Stimulated activated CD4-positive, alpha-beta T cell treated with anti-CD3 and anti-CD28 coated beads, Interleukin-2, amount 100 ng/mL, for 4 hours (primary cell): ENCODE measurements around the gene TP53TG5.

Experiments
- DNase-seq: peaks from one replicate; pipeline ENCODE4 v3.0.0-alpha.2; 2020; ENCODE audit warnings: low read depth

Gene TP53TG5

GRCh38 chr20:45345104-45345936 lies 32.8 kb downstream of the TP53TG5 start:
- DNase-seq: no peak

GRCh38 chr20:45344168-45344860 lies 33.8 kb downstream of the TP53TG5 start:
- no peak for DNase-seq

- DNase-seq: no peak
These were observed 34.5 kb downstream of the TP53TG5 start for GRCh38 chr20:45343532-45344167.

GRCh38 chr20:45342855-45343531 lies 35.1 kb downstream of the TP53TG5 start:
- no peak for DNase-seq

- DNase-seq: no peak
These were observed 35.9 kb downstream of the TP53TG5 start for GRCh38 chr20:45341939-45342854.

- no peak for DNase-seq
These were observed 36.6 kb downstream of the TP53TG5 start for GRCh38 chr20:45341579-45341938.

- no peak for DNase-seq
These were observed 37.2 kb downstream of the TP53TG5 start for GRCh38 chr20:45340951-45341350.

GRCh38 chr20:45340236-45340847 lies 37.8 kb downstream of the TP53TG5 start:
- DNase-seq: no peak

- DNase-seq: no peak
These were observed 38.3 kb downstream of the TP53TG5 start for GRCh38 chr20:45339799-45340198.

- DNase-seq: no peak
These were observed 39.0 kb downstream of the TP53TG5 start for GRCh38 chr20:45339084-45339483.

- DNase-seq: no peak
These were observed 39.7 kb downstream of the TP53TG5 start for GRCh38 chr20:45338121-45339030.

GRCh38 chr20:45337367-45338120 lies 40.6 kb downstream of the TP53TG5 start:
- no peak for DNase-seq

- DNase-seq: no peak
These were observed 41.4 kb downstream of the TP53TG5 start for GRCh38 chr20:45336530-45337366.

GRCh38 chr20:45330476-45330875 lies 47.6 kb downstream of the TP53TG5 start:
- DNase-seq: no peak

GRCh38 chr20:45329497-45330319 lies 48.4 kb downstream of the TP53TG5 start:
- no peak for DNase-seq

GRCh38 chr20:45328451-45328850 lies 49.7 kb downstream of the TP53TG5 start:
- DNase-seq: no peak

GRCh38 chr20:45325371-45325770 lies 52.8 kb downstream of the TP53TG5 start:
- DNase-seq: no peak
